AG09319 (cell line): ENCODE data around the gene RNPC3.
"Not testable (repeated sequence)": the region's sequence is repeated elsewhere in the genome, so short reads cannot be mapped to it uniquely, and the experiment has no call there.

Experiments
- DNase-seq: peaks from one replicate; pipeline ENCODE4 v3.0.0-alpha.2; 2010; ENCODE audit warnings: low read depth; ENCODE audit errors: extremely low read depth
- TF ChIP-seq, protein P1 (sequence below): IDR thresholded peaks from 2 replicates; pipeline ENCODE4 v1.5.1; 2011; ENCODE audit warnings: low read depth, mild to moderate bottlenecking, inconsistent platforms, low read length, moderate library complexity

RNPC3 gene

DNA sequence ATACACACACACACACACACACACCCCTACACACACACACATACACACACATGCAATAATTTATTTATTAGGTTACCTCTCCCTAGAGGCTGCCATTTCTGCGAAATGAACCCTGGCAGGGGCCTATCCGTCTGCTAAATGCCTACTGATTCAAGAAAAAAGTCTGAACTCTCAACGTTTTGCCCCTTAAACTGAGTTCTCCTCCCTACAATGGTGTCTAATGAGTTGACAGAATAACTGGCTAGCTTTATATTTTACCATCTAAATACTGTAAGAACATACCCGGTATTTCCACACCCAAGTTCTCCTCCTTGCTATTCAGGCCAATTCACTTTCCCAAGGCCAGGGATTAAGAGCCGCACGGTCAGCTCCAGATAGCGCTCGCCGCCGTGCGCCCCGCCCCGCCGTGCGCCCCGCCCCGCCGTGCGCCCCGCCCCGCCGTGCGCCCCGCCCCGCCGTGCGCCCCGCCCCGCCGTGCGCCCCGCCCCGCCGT, 339 bp upstream of the RNPC3 start:
- TF ChIP-seq, protein P1, sequence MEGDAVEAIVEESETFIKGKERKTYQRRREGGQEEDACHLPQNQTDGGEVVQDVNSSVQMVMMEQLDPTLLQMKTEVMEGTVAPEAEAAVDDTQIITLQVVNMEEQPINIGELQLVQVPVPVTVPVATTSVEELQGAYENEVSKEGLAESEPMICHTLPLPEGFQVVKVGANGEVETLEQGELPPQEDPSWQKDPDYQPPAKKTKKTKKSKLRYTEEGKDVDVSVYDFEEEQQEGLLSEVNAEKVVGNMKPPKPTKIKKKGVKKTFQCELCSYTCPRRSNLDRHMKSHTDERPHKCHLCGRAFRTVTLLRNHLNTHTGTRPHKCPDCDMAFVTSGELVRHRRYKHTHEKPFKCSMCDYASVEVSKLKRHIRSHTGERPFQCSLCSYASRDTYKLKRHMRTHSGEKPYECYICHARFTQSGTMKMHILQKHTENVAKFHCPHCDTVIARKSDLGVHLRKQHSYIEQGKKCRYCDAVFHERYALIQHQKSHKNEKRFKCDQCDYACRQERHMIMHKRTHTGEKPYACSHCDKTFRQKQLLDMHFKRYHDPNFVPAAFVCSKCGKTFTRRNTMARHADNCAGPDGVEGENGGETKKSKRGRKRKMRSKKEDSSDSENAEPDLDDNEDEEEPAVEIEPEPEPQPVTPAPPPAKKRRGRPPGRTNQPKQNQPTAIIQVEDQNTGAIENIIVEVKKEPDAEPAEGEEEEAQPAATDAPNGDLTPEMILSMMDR, result no peak
- DNase-seq, result peak; percentile 27

DNA sequence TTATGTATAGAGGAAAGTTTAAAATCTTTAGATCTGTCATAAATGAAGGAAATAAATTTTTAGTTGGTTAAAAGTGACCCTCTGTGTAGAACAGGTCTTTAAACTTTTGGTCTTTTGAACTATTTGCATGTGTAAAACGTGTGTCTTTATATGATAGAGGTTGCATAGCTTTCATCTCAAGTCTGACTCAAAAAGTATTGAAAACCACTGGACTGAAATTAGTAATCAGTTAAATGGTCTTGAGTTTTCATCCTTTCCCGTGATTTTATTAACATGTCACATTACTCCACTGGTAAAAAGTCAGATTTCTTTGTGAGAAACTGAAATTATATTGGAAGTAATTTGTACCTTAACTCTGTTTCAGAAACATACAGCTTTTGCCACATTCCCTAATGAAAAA, 1.8 kb downstream of the RNPC3 start:
- no peak for DNase-seq
- TF ChIP-seq, protein P1, result no peak

DNA sequence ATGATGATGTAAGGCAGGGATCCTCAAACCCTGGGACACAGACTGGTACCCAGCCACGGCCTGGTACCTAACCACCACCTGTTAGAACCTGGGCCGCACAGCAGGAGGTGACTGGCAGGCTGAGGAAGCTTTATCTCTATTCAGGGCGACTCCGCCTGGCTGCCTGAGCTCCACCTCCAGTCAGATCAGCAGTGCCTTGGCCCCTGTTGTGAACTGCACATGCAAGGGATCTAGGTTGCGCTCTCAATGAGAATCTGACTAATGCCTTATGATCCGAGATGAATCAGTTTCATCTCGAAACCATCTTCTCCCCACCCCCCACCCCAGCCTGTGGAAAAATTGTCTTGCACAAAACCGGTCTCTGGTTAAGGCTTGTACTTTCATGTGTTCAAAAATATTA, 4.2 kb downstream of the RNPC3 start:
- TF ChIP-seq, protein P1, result no peak
- DNase-seq, result no peak

DNA sequence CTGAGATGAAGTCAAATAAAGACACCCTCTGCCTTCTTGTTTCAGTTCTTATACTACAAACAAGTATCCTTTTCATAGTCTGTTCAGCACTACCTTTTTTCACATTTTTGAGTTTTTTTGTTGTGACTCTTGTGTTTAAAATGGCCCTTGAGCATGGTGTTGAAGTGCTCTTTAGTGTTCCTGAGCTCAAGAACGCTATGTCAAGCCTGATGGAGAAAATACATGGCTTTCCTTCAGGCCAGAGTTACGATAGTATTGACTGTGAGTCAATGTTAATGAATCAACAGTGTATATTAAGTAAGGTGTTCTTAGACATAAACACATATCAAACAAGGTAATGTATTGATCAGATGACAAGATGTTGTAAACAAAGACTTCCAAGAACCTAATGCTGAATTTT, 12.7 kb downstream of the RNPC3 start:
- DNase-seq, result no peak
- TF ChIP-seq, protein P1, result no peak

DNA sequence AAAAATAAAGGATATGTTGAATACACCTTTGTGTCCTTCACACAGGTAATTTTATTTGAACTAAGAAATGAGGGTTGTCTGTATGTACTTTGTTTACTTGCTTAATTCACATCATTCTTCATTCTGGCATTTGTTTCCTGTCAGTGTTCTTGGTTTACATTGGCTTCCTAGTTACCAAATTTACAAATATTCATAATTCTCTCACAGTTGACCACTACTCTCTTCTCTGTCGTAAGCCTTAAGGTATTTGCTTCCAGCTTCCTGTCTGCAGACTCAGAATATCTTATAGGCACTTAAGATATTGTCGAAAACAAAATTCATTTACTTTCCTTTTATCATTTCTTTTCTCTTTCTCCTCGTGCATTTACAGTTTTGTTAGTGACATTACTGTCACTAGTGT, 15.9 kb downstream of the RNPC3 start:
- TF ChIP-seq, protein P1, result no peak
- DNase-seq, result no peak

DNA sequence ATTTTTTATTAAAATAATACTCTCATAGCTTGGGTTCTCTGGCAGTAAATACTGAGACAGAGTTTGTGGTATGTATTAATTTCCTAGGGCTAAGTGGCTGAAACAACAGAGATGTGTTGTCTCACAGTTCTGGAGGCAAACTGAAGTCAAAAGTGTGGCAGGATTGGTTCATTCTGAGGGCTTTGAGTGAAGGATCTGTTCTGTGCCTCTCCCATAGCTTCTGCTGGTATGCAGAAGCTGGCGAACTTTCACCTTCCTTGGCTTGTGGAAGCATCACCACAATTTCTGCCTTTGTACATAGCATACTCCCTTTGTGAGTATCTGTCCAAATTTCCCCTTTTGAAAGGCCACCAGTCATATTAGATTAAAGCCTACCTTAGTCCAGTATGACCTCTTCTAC, 21.0 kb downstream of the RNPC3 start:
- TF ChIP-seq, protein P1, result no peak
- DNase-seq, result no peak

DNA sequence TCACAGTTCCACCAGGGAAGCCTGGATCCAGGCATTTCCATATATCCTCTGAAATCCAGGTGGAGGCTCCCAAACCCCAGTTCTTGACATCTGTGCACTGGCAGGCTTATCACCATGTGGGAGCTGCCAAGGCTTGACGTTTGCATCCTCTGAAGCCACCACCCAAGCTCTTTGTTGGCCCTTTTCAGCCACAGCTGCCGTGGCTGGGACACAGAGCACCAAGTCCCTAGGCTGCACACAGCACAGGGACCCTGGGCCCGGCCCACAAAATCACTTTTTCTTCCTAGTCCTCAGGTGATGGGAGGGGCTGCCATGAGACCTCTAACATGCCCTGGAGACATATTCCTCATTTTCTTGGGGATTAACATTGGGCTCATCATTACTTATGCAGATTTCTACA, 22.3 kb downstream of the RNPC3 start:
- no peak for DNase-seq
- TF ChIP-seq, protein P1, result no peak

DNA sequence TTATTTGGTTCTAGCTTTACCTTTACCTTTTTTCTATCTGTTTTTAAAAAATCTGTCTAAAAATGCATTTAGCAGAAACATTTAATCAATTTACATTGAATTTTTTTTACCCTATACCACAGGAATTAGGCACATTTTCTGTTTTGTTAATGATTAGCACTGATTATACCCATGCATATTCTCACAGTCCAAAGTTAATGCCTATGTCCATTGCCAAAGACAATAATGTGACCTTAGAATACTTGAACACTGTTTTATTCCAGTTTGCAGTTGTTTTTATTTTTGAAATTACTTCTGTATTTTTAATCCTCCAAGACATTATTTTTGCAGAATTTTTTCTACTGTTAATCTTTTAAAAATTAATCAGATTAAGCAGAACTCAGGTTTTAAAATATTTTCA, 34.9 kb downstream of the RNPC3 start:
- TF ChIP-seq, protein P1, result no peak
- no peak for DNase-seq

DNA sequence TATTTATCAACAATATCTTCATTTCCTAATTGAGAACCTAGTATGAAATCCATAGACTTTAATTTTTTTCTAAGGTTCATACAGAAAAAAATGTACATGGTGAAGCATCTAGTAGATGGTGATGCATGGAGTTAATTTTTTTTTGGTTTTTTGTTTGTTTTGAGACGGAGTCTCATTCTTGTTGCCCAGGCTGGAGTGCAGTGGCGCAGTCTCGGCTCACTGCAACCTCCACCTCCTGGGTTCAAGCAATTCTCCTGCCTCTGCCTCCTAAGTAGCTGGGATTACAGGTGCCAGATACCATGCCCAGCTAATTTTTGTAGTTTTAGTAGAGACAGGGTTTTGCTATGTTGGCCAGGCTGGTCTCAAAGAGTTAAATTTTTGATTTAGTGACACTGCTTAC, 35.6 kb downstream of the RNPC3 start:
- not testable (repeated sequence) for DNase-seq
